Activated CD4-positive, alpha-beta T cell treated with anti-CD3 and anti-CD28 coated beads, Interleukin-2, amount 10 ng/mL, durations not matched to agents 7 days and 5 days (primary cell): Measurements from ENCODE around the gene CMTM8. TPM values are rescaled to one million over a fixed set of nuclear protein-coding genes. Genes with fewer than 3 reads are reported as not detected.
A peak's percentile ranks its signal among the peaks of the same experiment; 100 is the strongest.

Source experiments
- CTCF ChIA-PET: fragments of 350-600 bp; sonication (Branson Sonifier 250); formaldehyde crosslinking; loops from one replicate; lab custom pipeline; 2021; ENCODE audit warnings: antibody characterized with exemption; lab: Charles Lee
- POLR2A ChIA-PET: fragments of 350-600 bp; sonication (Branson Sonifier 250); formaldehyde crosslinking; loops from one replicate; lab custom pipeline; 2021; ENCODE audit warnings: antibody characterized with exemption; lab: Charles Lee
- DNase-seq: peaks from one replicate; pipeline ENCODE4 v3.0.0-alpha.2; 2020
- H3K27ac Mint-ChIP-seq: one replicate; pipeline ENCODE4 v1.8.0; 2021; ENCODE audit warnings: mild to moderate bottlenecking, moderate library complexity, mixed read lengths
- H3K27me3 Mint-ChIP-seq: one replicate; pipeline ENCODE4 v1.8.0; 2021; ENCODE audit warnings: mixed read lengths
- H3K36me3 Mint-ChIP-seq: one replicate; pipeline ENCODE4 v1.8.0; 2021; ENCODE audit warnings: low read depth, mixed read lengths
- H3K4me1 Mint-ChIP-seq: one replicate; pipeline ENCODE4 v1.8.0; 2021; ENCODE audit warnings: mixed read lengths
- H3K4me3 Mint-ChIP-seq: one replicate; pipeline ENCODE4 v1.8.0; 2021; ENCODE audit warnings: mild to moderate bottlenecking, moderate library complexity, mixed read lengths
- H3K9me3 Mint-ChIP-seq: one replicate; pipeline ENCODE4 v1.8.0; 2021; ENCODE audit warnings: mixed read lengths
- total RNA-seq, 2 experiments: library from RNA; stranded (reverse); gene quantifications; one replicate each; pipeline ENCODE4 v1.2.3, GENCODE V29; 2021

The CMTM8 gene
- total RNA-seq, 2 experiments from 2014 or later = 5.9 to 6.5 TPM

GRCh38 chr3:32303977-32304881 is 65.7 kb downstream of the CMTM8 start:
- H3K4me3 Mint-ChIP-seq = no peak overlapping the region
- DNase-seq = no peak
- peak overlapping the region; percentile 78 for H3K27ac Mint-ChIP-seq
- H3K9me3 Mint-ChIP-seq = peaks cover 20% of the 10 kb centered on the region
- H3K36me3 Mint-ChIP-seq = peaks cover 32% of the 10 kb centered on the region
- ChIA-PET CTCF (interaction anchor here (1.2 to 1.3 kb wide), 2 partner anchors 10 to 70 kb away, joined by 3 read pairs; no protein-coding TSS in a partner anchor), POLR2A (interaction anchor here (0.8 kb wide), 1 partner anchor 15 kb away, joined by 3 read pairs; no protein-coding TSS in a partner anchor)
- H3K27me3 Mint-ChIP-seq = no peaks in the 10 kb centered on the region
- peaks cover 64% of the 10 kb centered on the region for H3K4me1 Mint-ChIP-seq

GRCh38 chr3:32305361-32305876 is 66.9 kb downstream of the CMTM8 start:
- CTCF ChIA-PET = interaction anchor here (1.0 to 1.7 kb wide), 3 partner anchors 9 to 27 kb away, joined by 3 to 4 read pairs (median 3); no protein-coding TSS in a partner anchor
- POLR2A ChIA-PET = no interaction called here
- peaks cover 28% of the 10 kb centered on the region for H3K36me3 Mint-ChIP-seq

GRCh38 chr3:32306072-32306471 is 67.6 kb downstream of the CMTM8 start:
- no peak for DNase-seq
- no peak overlapping the region for H3K27ac Mint-ChIP-seq
- CTCF ChIA-PET = interaction anchor here (1.1 to 1.7 kb wide), 2 partner anchors 9 to 28 kb away, joined by 3 to 4 read pairs; no protein-coding TSS in a partner anchor
- peaks cover 67% of the 10 kb centered on the region for H3K4me1 Mint-ChIP-seq
- H3K4me3 Mint-ChIP-seq = no peak overlapping the region
- no peaks in the 10 kb centered on the region for H3K27me3 Mint-ChIP-seq
- peaks cover 28% of the 10 kb centered on the region for H3K36me3 Mint-ChIP-seq
- POLR2A ChIA-PET = no interaction called here
- H3K9me3 Mint-ChIP-seq = peaks cover 17% of the 10 kb centered on the region

More at GRCh38 chr3:32305361-32305876, 66.9 kb downstream of the CMTM8 start:
- Mint-ChIP-seq H3K27ac (no peak overlapping the region), H3K4me1 (peaks cover 65% of the 10 kb centered on the region), H3K9me3 (peaks cover 17% of the 10 kb centered on the region), H3K4me3 (no peak overlapping the region), H3K27me3 (no peaks in the 10 kb centered on the region)
- no peak for DNase-seq

GRCh38 chr3:32307591-32307990 is 69.1 kb downstream of the CMTM8 start:
- Mint-ChIP-seq H3K4me3 (no peak overlapping the region), H3K4me1 (peaks cover 64% of the 10 kb centered on the region), H3K36me3 (peaks cover 23% of the 10 kb centered on the region), H3K27ac (peak overlapping the region; percentile 15), H3K9me3 (peaks cover 17% of the 10 kb centered on the region), H3K27me3 (no peaks in the 10 kb centered on the region)
- ChIA-PET POLR2A (no interaction called here), CTCF (no interaction called here)
- DNase-seq = no peak

GRCh38 chr3:32308378-32308777 is 69.9 kb downstream of the CMTM8 start:
- Mint-ChIP-seq H3K9me3 (peaks cover 17% of the 10 kb centered on the region), H3K27ac (no peak overlapping the region), H3K36me3 (peaks cover 15% of the 10 kb centered on the region), H3K27me3 (no peaks in the 10 kb centered on the region), H3K4me3 (no peak overlapping the region), H3K4me1 (peaks cover 63% of the 10 kb centered on the region)
- DNase-seq = no peak
- CTCF ChIA-PET = interaction anchor here (0.6 kb wide), 1 partner anchor 31 kb away, joined by 3 read pairs; no protein-coding TSS in a partner anchor
- POLR2A ChIA-PET = no interaction called here

- Mint-ChIP-seq H3K4me3 (no peak overlapping the region), H3K36me3 (peaks cover 16% of the 10 kb centered on the region), H3K9me3 (peaks cover 17% of the 10 kb centered on the region), H3K27me3 (no peaks in the 10 kb centered on the region), H3K27ac (no peak overlapping the region), H3K4me1 (peaks cover 64% of the 10 kb centered on the region)
- ChIA-PET CTCF (interaction anchor here (0.6 to 1.7 kb wide), 6 partner anchors 10 to 80 kb away, joined by 3 to 6 read pairs (median 4); no protein-coding TSS in a partner anchor), POLR2A (no interaction called here)
- no peak for DNase-seq
These were observed 71.3 kb downstream of the CMTM8 start for GRCh38 chr3:32309654-32310242.

- no peaks in the 10 kb centered on the region for H3K27me3 Mint-ChIP-seq
- peaks cover 59% of the 10 kb centered on the region for H3K4me1 Mint-ChIP-seq
- H3K4me3 Mint-ChIP-seq = no peak overlapping the region
- ChIA-PET POLR2A (no interaction called here), CTCF (interaction anchor here (0.6 to 1.7 kb wide), 6 partner anchors 12 to 80 kb away, joined by 3 to 6 read pairs (median 4); no protein-coding TSS in a partner anchor)
- DNase-seq = no peak
- peaks cover 14% of the 10 kb centered on the region for H3K36me3 Mint-ChIP-seq
- peaks cover 14% of the 10 kb centered on the region for H3K9me3 Mint-ChIP-seq
- no peak overlapping the region for H3K27ac Mint-ChIP-seq
These were observed 71.9 kb downstream of the CMTM8 start for GRCh38 chr3:32310336-32310735.

GRCh38 chr3:32310918-32311839 is 72.7 kb downstream of the CMTM8 start:
- Mint-ChIP-seq H3K27me3 (no peaks in the 10 kb centered on the region), H3K36me3 (peaks cover 10% of the 10 kb centered on the region), H3K9me3 (peaks cover 7% of the 10 kb centered on the region), H3K4me1 (peaks cover 51% of the 10 kb centered on the region), H3K4me3 (no peak overlapping the region), H3K27ac (no peak overlapping the region)
- POLR2A ChIA-PET = no interaction called here
- CTCF ChIA-PET = interaction anchor here (0.9 to 1.2 kb wide), 4 partner anchors 12 to 134 kb away, joined by 3 to 4 read pairs (median 4); no protein-coding TSS in a partner anchor
- no peak for DNase-seq

GRCh38 chr3:32312251-32312650 is 73.8 kb downstream of the CMTM8 start:
- Mint-ChIP-seq H3K4me3 (no peak overlapping the region), H3K27me3 (no peaks in the 10 kb centered on the region), H3K9me3 (peaks cover 3% of the 10 kb centered on the region), H3K27ac (no peak overlapping the region), H3K4me1 (peaks cover 46% of the 10 kb centered on the region), H3K36me3 (peaks cover 6% of the 10 kb centered on the region)
- DNase-seq = no peak
- ChIA-PET POLR2A (no interaction called here), CTCF (interaction anchor here (0.6 to 1.2 kb wide), 3 partner anchors 63 to 494 kb away, joined by 3 read pairs; no protein-coding TSS in a partner anchor)

- no peak for DNase-seq
- Mint-ChIP-seq H3K4me3 (no peak overlapping the region), H3K36me3 (peaks cover 3% of the 10 kb centered on the region), H3K27me3 (no peaks in the 10 kb centered on the region), H3K4me1 (peaks cover 44% of the 10 kb centered on the region), H3K27ac (peak overlapping the region; percentile 37), H3K9me3 (no peaks in the 10 kb centered on the region)
- CTCF ChIA-PET = interaction anchor here (0.6 to 1.9 kb wide), 4 partner anchors 11 to 66 kb away, joined by 3 to 7 read pairs (median 4); no protein-coding TSS in a partner anchor
- POLR2A ChIA-PET = no interaction called here
These were observed 74.7 kb downstream of the CMTM8 start for GRCh38 chr3:32313169-32313568.

GRCh38 chr3:32313723-32314473 is 75.4 kb downstream of the CMTM8 start:
- peak; percentile 26 for DNase-seq
- ChIA-PET CTCF (interaction anchor here (0.6 to 1.9 kb wide), 5 partner anchors 10 to 368 kb away, joined by 3 to 7 read pairs (median 3); no protein-coding TSS in a partner anchor), POLR2A (no interaction called here)
- Mint-ChIP-seq H3K9me3 (no peaks in the 10 kb centered on the region), H3K36me3 (peaks cover 3% of the 10 kb centered on the region), H3K27me3 (no peaks in the 10 kb centered on the region), H3K27ac (peak overlapping the region; percentile 87), H3K4me1 (peaks cover 44% of the 10 kb centered on the region), H3K4me3 (peak overlapping the region; percentile 1)
